ENCODE measurements around the gene ZHX3. TPM values are rescaled to one million over a fixed set of nuclear protein-coding genes. Genes with fewer than 3 reads are reported as not detected.

Gene ZHX3
- total and polyA plus RNA-seq, 9 of the 15 experiments (the other 6 are each of a cell fraction or from before 2014, with no cell fraction given), result 0.80 to 14.6 (median 4.9) TPM

DNA sequence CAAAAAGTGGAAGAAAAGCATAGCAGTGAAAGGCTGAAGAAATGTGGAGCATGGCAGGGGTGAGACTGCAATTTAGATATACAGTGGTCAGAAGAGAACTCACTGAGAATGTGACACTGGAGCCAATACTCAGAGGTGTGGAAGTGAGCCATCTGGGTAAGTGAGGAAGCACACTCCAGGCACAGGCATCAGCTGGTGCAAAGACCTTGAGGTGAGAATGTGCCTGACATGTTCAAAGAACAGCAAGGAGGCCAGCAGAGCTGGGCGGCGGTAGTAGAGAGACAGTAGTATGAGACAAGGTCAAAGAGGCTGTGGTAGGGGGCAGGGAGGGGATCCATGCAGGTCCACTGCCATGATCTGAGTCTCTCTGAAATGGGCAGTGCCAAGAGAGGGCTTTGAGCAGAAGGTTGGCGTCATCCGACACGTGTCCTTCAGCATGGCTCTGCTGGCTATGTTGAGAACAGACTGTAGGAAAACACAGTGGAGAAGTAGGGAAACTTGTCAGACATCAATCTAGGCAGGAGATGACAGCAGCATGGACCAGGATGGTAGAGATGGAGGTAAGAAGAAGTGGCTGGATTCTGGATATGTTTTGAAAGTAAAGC is 95.8 kb downstream of the ZHX3 start:
- Histone ChIP-seq H3K4me2 (ENCODE audit: insufficient read depth, low read length) (no peak overlapping the region), H3K9me1 (ENCODE audit: control insufficient read depth, insufficient read depth, low read length) (no peaks in the 10 kb centered on the region), H3K9me3 (replicated peaks; ENCODE audit: control insufficient read depth, insufficient read depth, low read depth, low read length) (no peaks in the 10 kb centered on the region), H3K9ac (ENCODE audit: insufficient read depth in 1 of 2, low read depth in 2 of 2, low read length in 2 of 2) (no peak overlapping the region), H3K27me3 (ENCODE audit: control insufficient read depth in 2 of 2, insufficient read depth in 2 of 2, low read length in 2 of 2) (no peaks in the 10 kb centered on the region), H3K27ac (ENCODE audit: extremely low read depth, low read depth, low read length) (no peak overlapping the region), H3K4me1 (replicated peaks in 1 of 2; ENCODE audit: control insufficient read depth in 2 of 2, insufficient read depth in 2 of 2, low read length in 2 of 2) (no peaks in the 10 kb centered on the region), H2AFZ (ENCODE audit: low read depth, low read length) (no peak overlapping the region), H3K36me3 (ENCODE audit: control insufficient read depth, insufficient read depth, low read length) (no peaks in the 10 kb centered on the region), H3K79me2 (ENCODE audit: control insufficient read depth, insufficient read depth, low read length) (no peaks in the 10 kb centered on the region), H3K4me3 (no peak overlapping the region), H4K20me1 (replicated peaks; ENCODE audit: control insufficient read depth, insufficient read depth, low read length) (no peaks in the 10 kb centered on the region)
- 65% methylated on average over 5 of the region's 5 CpGs for WGBS (ENCODE audit: insufficient coverage, low coverage, missing lambda C conversion rate)
- ATAC-seq (no peak), FAIRE-seq (no peak), DNase-seq (ENCODE audit: extremely low read depth in 1 of 4, low spot score in 3 of 4) (no peak)
- POLR2A ChIA-PET, result no interaction called here
- intact Hi-C loops (cut with micrococcal nuclease), result no loop called here
- CTCF ChIA-PET (ENCODE audit: low intra/inter-chr PET ratio), result no interaction called here
- TF ChIP-seq TAF15 (IDR thresholded peaks at IDR 0.05; ENCODE audit: low read depth, low read length) (no peak), ATF2 (CRISPR knock-in tag; IDR thresholded peaks at IDR 0.05) (no peak), KLF1 (tag; IDR thresholded peaks at IDR 0.05) (no peak), NFE2L1 (tag; IDR thresholded peaks at IDR 0.05; ENCODE audit: borderline replicate concordance, low read depth) (no peak), RBM39 (optimal IDR thresholded peaks at IDR 0.05; ENCODE audit: low read depth, low read length) (no peak), KLF13 (tag; IDR thresholded peaks at IDR 0.05; ENCODE audit: borderline replicate concordance, low read depth) (no peak), ATF1 (CRISPR knock-in tag; IDR thresholded peaks at IDR 0.05) (no peak), ATF1 (tag; IDR thresholded peaks at IDR 0.05) (no peak), ZEB2 (IDR thresholded peaks at IDR 0.05) (no peak), KDM5B (IDR thresholded peaks at IDR 0.05; ENCODE audit: insufficient replicate concordance, low read depth, low read length) (no peak)
- TF ChIP-seq, protein P1, sequence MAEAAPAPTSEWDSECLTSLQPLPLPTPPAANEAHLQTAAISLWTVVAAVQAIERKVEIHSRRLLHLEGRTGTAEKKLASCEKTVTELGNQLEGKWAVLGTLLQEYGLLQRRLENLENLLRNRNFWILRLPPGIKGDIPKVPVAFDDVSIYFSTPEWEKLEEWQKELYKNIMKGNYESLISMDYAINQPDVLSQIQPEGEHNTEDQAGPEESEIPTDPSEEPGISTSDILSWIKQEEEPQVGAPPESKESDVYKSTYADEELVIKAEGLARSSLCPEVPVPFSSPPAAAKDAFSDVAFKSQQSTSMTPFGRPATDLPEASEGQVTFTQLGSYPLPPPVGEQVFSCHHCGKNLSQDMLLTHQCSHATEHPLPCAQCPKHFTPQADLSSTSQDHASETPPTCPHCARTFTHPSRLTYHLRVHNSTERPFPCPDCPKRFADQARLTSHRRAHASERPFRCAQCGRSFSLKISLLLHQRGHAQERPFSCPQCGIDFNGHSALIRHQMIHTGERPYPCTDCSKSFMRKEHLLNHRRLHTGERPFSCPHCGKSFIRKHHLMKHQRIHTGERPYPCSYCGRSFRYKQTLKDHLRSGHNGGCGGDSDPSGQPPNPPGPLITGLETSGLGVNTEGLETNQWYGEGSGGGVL (CRISPR knock-in tag; IDR thresholded peaks at IDR 0.05), result no peak
- TF ChIP-seq, protein P2, sequence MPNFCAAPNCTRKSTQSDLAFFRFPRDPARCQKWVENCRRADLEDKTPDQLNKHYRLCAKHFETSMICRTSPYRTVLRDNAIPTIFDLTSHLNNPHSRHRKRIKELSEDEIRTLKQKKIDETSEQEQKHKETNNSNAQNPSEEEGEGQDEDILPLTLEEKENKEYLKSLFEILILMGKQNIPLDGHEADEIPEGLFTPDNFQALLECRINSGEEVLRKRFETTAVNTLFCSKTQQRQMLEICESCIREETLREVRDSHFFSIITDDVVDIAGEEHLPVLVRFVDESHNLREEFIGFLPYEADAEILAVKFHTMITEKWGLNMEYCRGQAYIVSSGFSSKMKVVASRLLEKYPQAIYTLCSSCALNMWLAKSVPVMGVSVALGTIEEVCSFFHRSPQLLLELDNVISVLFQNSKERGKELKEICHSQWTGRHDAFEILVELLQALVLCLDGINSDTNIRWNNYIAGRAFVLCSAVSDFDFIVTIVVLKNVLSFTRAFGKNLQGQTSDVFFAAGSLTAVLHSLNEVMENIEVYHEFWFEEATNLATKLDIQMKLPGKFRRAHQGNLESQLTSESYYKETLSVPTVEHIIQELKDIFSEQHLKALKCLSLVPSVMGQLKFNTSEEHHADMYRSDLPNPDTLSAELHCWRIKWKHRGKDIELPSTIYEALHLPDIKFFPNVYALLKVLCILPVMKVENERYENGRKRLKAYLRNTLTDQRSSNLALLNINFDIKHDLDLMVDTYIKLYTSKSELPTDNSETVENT (CRISPR knock-in tag; IDR thresholded peaks at IDR 0.05), result no peak
- TF ChIP-seq, protein P3, sequence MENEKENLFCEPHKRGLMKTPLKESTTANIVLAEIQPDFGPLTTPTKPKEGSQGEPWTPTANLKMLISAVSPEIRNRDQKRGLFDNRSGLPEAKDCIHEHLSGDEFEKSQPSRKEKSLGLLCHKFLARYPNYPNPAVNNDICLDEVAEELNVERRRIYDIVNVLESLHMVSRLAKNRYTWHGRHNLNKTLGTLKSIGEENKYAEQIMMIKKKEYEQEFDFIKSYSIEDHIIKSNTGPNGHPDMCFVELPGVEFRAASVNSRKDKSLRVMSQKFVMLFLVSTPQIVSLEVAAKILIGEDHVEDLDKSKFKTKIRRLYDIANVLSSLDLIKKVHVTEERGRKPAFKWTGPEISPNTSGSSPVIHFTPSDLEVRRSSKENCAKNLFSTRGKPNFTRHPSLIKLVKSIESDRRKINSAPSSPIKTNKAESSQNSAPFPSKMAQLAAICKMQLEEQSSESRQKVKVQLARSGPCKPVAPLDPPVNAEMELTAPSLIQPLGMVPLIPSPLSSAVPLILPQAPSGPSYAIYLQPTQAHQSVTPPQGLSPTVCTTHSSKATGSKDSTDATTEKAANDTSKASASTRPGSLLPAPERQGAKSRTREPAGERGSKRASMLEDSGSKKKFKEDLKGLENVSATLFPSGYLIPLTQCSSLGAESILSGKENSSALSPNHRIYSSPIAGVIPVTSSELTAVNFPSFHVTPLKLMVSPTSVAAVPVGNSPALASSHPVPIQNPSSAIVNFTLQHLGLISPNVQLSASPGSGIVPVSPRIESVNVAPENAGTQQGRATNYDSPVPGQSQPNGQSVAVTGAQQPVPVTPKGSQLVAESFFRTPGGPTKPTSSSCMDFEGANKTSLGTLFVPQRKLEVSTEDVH (IDR thresholded peaks at IDR 0.05; ENCODE audit: low read depth, partially characterized antibody), result no peak
- BruUV-seq (replicated peaks), result no TSS peak
- in situ Hi-C loops (cut with MboI), result no loop called here
